NOMO-1 treated with dmso at 0.1 percent for 144 hours (cell line): Measurements from ENCODE around the gene SATB2.

Source experiments
- DNase-seq: peaks from one replicate; lab custom pipeline; 2025; ENCODE audit not compliant: unreplicated experiment; lab: John Stamatoyannopoulos, UW

SATB2 gene

GRCh38 chr2:199409759-199410529 is 47.8 kb downstream of the SATB2 start:
- no peak for DNase-seq

DNA sequence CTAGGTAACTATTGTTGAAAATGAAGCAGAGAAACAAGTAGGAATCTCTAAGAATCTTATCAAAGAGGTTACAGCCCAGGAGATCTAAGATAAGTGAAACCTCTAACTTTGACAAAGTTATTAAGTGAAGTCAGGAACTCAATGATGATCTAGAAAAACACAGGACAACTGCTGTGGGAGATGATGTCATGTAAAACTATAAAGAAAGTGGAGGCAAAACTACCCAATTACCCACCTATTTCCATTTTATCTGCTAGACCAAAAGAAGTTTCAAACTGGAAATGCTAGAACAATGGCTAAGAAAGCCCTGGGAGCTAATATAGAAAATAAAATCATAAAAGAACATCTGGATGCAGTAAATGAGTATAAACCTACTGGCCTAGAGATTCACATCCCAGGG is 50.3 kb downstream of the SATB2 start:
- no peak for DNase-seq

GRCh38 chr2:199405241-199405640 is 52.5 kb downstream of the SATB2 start:
- no peak for DNase-seq

GRCh38 chr2:199404841-199405240 is 52.9 kb downstream of the SATB2 start:
- DNase-seq, result no peak

DNA sequence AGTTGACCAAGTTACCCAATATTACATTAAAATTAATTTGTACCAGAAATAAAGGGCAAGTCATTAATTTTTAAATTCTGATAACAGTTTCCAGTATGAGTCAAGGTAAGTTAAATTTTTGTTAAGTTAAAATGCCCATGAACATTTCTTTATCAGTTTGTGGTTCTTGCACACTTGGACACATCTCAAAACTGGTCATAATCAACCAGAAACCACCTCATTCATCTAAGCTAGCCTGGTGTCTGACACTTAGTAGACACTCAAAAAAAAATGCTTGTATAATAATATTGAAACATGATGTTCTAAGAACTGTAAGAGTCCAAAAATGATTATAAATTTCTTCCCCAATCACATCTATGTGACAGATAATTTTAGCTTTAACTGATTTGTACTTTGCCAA is 62.4 kb downstream of the SATB2 start:
- no peak for DNase-seq

DNA sequence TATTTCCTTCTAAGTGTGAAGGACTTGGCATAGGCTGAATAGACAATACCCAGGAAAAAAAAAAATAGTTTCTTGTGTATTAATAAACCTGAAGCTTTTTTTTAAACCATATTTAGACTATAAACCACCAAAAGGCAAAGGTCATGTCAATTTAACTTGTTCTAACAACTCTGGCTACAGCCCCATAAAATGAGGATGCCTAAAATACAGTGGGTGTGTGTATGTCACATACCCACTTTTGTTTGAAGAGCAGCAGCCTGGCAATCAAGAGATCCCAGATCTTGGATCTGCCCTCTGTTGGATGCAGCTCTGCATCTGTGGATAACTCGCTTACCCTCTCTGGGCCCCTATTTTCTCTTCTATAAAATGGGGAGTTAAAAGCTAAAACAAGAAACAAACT is 65.4 kb downstream of the SATB2 start:
- DNase-seq, result no peak

DNA sequence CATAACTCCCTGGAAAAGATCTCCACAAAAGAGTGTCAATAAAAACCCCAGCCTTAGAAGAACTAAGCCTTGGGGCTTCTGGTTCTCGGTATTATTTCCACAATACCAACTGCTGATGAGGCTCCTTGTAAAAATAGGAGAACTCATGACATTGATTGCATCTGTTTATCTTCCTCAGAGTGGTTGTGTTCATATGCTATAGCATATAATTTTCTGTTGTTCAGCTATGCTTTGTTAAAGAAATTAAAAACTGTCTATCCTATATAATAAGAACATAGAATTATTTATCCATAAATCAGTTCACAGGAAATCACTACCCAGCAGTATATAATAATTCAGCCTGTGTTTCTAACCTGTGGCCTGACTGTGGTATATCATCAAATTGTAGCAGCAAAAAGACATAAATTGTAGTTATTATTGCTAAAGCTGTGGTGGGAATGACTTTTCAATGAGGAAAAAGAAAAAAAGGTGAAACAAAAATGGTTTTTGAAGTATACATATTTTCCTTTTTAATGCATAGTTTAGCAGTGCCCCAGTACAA is 68.9 kb downstream of the SATB2 start:
- no peak for DNase-seq

- no peak for DNase-seq
Observed at GRCh38 chr2:199384043-199384442, 73.7 kb downstream of the SATB2 start.

DNA sequence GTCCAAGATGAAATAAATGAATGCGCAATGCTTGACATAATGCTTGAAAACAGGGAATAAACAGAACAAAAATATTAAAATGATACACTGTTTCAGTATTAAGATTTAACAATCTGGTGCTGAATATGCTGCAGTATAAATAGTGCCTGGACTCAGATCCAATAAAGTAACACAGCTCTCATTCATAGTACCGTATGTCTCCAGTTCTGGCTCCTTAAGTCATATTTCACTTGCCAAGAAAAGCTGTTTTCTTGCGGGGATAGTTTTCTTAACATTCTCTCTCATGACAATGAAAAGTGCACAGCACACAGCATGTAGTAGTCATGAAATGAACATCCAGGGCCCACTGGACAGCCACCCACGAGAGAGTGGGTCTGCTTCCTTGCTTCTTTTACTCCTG is 74.7 kb downstream of the SATB2 start:
- no peak for DNase-seq

GRCh38 chr2:199382091-199382490 is 75.6 kb downstream of the SATB2 start:
- no peak for DNase-seq

DNA sequence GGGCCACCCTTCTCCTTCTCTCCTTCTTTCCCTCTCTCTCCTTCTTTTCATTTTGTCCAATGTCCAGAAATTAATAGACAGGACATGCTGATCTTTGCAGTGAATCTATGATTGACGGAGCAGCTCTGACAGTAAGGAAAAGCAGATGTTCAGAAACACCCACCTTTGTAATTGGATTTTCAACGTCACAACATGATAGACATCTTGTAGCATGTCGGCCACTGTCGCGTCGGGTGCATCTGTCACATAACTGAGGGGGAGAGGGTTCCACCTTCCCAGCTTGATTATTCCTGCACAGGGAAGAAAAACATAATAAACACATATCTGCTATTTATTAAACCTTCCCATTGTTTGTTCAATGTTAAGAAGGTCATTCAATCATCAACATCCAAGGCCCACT is 76.2 kb downstream of the SATB2 start:
- DNase-seq, result no peak

DNA sequence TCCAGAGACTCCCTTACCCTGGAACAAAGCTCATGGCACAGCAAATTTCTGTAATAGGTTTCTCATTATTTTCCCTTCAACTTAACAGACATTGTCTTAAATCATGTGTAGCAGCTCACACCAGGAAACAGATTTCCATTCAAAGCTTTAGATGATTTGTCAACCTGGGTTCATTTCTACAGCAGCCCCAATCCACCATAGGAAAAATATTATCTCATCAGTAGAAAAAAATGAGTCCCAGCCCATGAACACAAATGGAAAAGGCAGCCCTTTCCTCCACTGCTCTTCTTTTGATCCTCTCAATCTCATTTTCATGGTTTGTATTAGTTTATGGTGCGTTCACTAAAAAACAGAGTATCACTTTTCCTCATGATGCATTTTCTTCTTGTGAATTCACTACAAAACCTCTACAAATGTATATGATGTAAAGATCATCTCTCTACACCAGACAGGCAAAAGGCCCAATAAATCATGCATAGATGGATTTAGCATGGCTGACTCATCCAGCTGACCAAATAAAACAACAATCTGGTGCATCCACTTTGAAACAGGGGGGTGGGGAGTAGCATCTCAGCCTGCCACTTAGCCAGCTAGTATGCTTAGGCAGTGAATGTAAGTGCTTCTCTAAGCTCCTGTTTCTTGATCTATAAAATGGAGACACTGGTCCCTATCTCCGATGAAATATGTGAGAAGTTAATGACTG is 78.6 kb downstream of the SATB2 start:
- DNase-seq, result no peak

DNA sequence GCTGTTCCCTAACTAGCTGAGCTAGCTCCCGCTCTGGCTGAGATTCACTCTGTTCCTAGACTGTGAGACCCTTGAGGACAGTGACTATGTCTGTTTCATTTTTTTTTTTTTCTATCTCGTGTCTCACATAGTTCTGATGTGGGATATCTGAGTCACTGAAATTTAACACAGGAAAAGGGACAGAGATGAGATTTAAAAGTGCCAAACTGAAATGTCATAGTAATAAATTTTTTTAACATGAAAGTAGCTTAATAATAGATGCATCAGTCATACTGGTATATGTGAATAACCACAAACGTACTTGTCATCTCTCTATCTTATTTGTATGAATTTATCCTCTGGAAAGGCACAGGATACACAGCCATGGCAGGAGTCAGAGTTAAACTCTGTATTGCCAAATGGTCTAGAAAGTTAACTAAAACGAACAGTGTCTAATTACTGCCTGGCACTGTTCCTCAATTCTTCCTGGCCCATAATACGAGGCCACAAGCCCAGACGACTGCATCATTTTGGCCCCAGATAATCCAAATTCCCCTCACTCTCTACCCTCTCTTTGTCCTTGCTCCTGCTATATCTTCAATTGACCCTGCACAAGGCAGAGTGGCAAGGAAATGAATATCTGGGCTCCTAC is 87.5 kb downstream of the SATB2 start:
- no peak for DNase-seq

DNA sequence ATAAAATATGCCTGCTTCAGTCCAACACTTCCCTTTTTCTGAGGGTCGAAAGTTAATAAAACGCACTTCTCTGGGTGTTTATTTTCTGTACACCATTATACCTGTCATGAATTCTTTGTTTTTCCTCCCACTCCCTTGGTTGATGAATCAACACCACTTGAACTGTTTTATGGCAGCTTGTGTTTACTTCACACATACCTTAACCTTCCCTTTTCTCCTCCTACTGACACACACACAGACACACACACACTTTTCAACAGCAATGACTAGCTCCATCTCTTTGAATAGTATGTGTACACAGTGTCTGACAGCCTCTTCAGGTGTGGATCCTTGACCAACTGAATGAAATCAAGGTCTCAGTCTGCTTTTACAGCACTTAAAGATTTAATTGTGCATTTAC is 91.3 kb downstream of the SATB2 start:
- no peak for DNase-seq

DNA sequence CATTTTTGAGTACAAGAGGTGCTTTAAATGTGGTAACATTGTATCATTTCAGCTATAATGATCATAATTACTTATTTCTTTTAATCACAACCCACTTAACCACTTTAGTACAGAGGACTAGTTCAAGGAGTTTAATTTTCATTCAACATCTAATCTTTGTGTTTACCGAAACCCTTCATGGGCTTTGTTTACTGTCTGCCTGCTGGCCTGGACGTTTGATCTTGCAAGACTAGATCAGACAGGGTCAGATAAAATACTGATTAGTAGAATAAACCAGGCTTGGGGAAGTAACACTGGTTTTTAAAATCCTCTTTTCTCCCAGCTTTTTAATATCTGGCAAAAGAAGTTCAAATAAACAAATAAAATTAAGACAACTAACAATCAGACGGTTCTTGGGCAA is 93.6 kb downstream of the SATB2 start:
- DNase-seq, result no peak

- no peak for DNase-seq
Observed at GRCh38 chr2:199356412-199356811, 101.3 kb downstream of the SATB2 start.

DNA sequence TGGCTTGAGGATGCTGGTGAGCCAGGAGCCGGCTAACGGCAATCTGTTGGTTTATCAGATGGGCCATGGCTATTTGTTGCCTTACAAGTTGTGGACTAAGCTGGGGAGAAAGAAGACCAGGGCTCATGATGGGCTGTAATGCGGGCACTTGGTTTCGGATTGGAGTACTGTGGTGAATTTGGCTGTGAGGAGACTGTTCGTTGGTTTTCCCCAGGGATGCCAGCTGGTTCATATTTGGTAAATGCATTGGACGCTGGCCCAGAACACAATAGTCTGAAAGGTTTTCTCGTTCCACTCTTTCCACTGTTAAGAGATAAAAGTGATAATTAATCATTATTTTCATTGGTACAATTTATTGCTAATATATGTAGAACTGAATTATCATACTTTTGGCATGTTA is 108.9 kb downstream of the SATB2 start:
- DNase-seq, result no peak

DNA sequence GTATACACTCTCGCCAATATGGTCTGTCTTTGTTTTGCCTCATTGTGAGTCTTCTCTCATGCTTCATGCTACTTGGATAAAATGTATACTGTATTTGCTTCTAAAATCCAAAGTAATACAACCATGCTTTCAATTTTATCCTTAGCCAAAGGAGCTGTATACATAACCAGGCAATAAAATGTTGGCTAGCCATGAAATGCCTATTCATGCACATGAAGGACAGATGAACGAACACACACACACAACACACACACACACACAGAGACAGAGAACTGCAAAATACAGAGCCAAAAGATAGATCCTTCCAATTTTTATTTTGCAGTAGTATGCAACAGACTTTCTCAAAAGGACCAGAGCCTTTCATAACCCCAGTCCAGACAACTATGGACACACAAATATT is 113.7 kb downstream of the SATB2 start:
- no peak for DNase-seq

- no peak for DNase-seq
Observed at GRCh38 chr2:199342334-199342733, 115.4 kb downstream of the SATB2 start.

GRCh38 chr2:199341123-199341522 is 116.6 kb downstream of the SATB2 start:
- DNase-seq, result no peak

DNA sequence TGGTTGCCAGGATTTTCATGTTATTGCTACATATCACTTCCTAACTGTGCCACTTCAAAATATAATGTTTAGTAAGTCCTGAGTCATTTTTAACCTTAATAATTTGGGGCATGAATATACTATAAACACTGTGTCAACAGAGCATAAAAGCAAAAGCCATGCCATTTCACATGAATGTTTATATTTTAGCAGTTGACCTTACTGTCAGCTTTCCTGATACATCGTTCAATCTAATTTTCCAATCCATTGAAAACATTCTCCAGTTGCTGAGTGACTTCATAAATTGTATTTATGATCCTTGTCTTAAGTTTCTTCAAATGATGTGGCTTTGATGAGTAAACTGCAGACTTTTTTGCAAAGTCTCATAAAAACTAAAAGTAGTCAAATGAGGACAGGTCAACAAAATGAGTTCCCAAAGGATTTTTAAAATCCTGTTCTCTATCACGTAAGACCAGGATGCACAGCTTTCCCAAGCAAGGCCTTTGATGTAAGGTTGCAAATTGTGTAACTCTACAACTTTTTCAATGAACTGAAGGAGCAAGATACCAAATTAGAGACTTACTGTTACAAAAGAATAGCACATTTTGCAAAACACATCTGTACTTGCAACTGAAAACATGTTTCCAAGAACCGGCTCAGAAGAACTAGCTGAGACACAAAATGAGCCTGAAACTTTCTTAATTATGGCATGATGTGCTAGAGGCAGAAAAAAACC is 117.7 kb downstream of the SATB2 start:
- no peak for DNase-seq
